HL-60 (cell line): ENCODE data around the gene DPF3.

ENCODE experiments used
- CTCF ChIP-seq: IDR thresholded peaks from one replicate; pipeline ENCODE4 v1.5.1; 2011; ENCODE audit warnings: low read length, control low read depth, inconsistent platforms; ENCODE audit not compliant: insufficient read depth
- REST ChIP-seq: IDR thresholded peaks from 2 replicates; pipeline ENCODE4 v1.6.1; 2012; ENCODE audit warnings: low read depth; ENCODE audit not compliant: insufficient replicate concordance

- TF ChIP-seq CTCF (no peak), REST (no peak)
These were observed 277.6 kb downstream of the DPF3 start for GRCh38 chr14:72616294-72616693.
